Adrenal gland (tissue), 5 donors: ENCODE results near the gene ATXN7L1.

Experiments
- CTCF ChIP-seq, 6 experiments: fragments of 450-650 bp in 4 of 6; fragments of 200-600 bp in 2 of 6; sonication (generic) in 1 of 6; IDR thresholded peaks; 1 replicate in 5 of 6; 2 replicates in 1 of 6; pipeline versions ENCODE4 v1.5.1 to v1.8.0; 2016 to 2021; ENCODE audit warnings: antibody characterized with exemption in 6 of 6, mild to moderate bottlenecking in 2 of 6, moderate library complexity in 1 of 6
- POLR2A ChIP-seq, 2 donors: fragments of 450-650 bp; IDR thresholded peaks; one replicate each; pipeline ENCODE4 v1.6.1; 2017; ENCODE audit warnings: antibody characterized with exemption in 2 of 2, mild to moderate bottlenecking in 2 of 2, moderate library complexity in 1 of 2
- donor health status: DM: no; HTN: no; CAD: no.

GRCh38 chr7:105649727-105650381 is 226.5 kb downstream of the ATXN7L1 start:
- no peak for TF ChIP-seq CTCF (IDR thresholded peaks at IDR 0.05)
- no peak for TF ChIP-seq POLR2A (IDR thresholded peaks at IDR 0.05)
